Thyroid gland (tissue), 4 donors: ENCODE results near the gene ARF6.

ENCODE experiments used
- POLR2A ChIP-seq, 2 donors: fragments of 450-650 bp; IDR thresholded peaks; one replicate each; pipeline ENCODE4 v1.6.1; 2017; ENCODE audit warnings: antibody characterized with exemption in 2 of 2, mild to moderate bottlenecking in 2 of 2, moderate library complexity in 1 of 2
- TF ChIP-seq, protein P1 (sequence below), 6 experiments: fragments of 200-600 bp in 3 of 6; fragments of 450-650 bp in 3 of 6; sonication (generic) in 3 of 6; IDR thresholded peaks; one replicate each; pipeline ENCODE4 v1.5.1; 2016 to 2019; ENCODE audit warnings: antibody characterized with exemption in 6 of 6, mild to moderate bottlenecking in 2 of 6, inconsistent platforms in 1 of 6, moderate library complexity in 1 of 6

DNA sequence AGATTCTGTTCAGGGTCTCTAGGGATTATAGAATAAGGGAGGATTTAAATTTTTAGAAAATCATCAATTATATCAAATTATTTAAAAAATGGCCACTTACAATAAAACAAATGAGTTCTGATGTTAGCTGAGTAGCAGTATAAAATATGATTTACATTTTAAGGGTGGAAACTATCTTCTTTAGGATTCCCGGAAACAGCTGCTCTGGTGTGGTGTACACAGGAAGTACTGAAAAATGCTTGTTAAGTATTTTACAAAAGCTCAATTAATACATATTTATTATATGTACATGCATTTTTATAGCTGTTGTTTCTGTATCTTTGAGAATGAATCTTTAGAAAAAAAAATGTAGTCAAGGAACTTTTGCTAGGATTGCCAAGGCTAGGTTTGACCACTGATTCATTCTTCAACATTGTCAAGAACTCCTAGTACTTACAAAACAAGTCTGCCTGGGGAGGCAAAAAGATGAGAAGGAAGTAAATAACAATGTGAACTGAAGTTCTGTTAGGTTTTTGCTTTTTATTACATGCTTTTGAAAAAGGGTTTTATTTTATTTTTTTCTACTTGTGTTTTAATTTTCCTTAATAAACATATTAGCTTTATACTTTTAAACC lies 48.0 kb downstream of the ARF6 start:
- TF ChIP-seq, protein P1, sequence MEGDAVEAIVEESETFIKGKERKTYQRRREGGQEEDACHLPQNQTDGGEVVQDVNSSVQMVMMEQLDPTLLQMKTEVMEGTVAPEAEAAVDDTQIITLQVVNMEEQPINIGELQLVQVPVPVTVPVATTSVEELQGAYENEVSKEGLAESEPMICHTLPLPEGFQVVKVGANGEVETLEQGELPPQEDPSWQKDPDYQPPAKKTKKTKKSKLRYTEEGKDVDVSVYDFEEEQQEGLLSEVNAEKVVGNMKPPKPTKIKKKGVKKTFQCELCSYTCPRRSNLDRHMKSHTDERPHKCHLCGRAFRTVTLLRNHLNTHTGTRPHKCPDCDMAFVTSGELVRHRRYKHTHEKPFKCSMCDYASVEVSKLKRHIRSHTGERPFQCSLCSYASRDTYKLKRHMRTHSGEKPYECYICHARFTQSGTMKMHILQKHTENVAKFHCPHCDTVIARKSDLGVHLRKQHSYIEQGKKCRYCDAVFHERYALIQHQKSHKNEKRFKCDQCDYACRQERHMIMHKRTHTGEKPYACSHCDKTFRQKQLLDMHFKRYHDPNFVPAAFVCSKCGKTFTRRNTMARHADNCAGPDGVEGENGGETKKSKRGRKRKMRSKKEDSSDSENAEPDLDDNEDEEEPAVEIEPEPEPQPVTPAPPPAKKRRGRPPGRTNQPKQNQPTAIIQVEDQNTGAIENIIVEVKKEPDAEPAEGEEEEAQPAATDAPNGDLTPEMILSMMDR (IDR thresholded peaks at IDR 0.05) = no peak
- TF ChIP-seq POLR2A (IDR thresholded peaks at IDR 0.05) = no peak
